Common myeloid progenitor, CD34-positive (primary cell): Measurements from ENCODE around the gene KRT86.

Experiments used
- CTCF ChIA-PET: fragments of 350-600 bp; sonication (Branson Sonifier 250); formaldehyde crosslinking; loops from one replicate; lab custom pipeline; 2021; ENCODE audit warnings: antibody characterized with exemption; lab: Charles Lee
- POLR2A ChIA-PET: fragments of 350-600 bp; sonication (Branson Sonifier 250); formaldehyde crosslinking; loops from one replicate; lab custom pipeline; 2021; ENCODE audit warnings: antibody characterized with exemption; lab: Charles Lee
- DNase-seq, 3 donors: peaks; one replicate each; pipeline versions ENCODE4 v3.0.0 to v3.0.0-alpha.2; 2013
- H3K27ac ChIP-seq, 2 experiments: 1 replicate in 1 of 2; 2 replicates in 1 of 2; pipeline ENCODE4 v1.7.0; 2013; ENCODE audit warnings: inconsistent platforms in 2 of 2, low read length in 2 of 2, mild to moderate bottlenecking in 2 of 2, low read depth in 1 of 2, moderate library complexity in 1 of 2; ENCODE audit not compliant: severe bottlenecking in 2 of 2, insufficient read depth in 1 of 2, poor library complexity in 1 of 2
- H3K27me3 ChIP-seq, 5 experiments: replicated peaks in 2 of 5; 1 replicate in 3 of 5; 2 replicates in 2 of 5; pipeline versions ENCODE4 v1.6.1 to v1.7.0; 2013; ENCODE audit warnings: low read length in 4 of 5, mild to moderate bottlenecking in 2 of 5, moderate library complexity in 2 of 5, inconsistent platforms in 1 of 5; ENCODE audit not compliant: insufficient read depth in 5 of 5, control insufficient read depth in 4 of 5
- H3K36me3 ChIP-seq, 4 experiments: 1 replicate in 2 of 4; 2 replicates in 2 of 4; pipeline versions ENCODE4 v1.6.1 to v1.7.0; 2013; ENCODE audit warnings: low read length in 3 of 4, control low read depth in 1 of 4, mild to moderate bottlenecking in 1 of 4; ENCODE audit not compliant: control insufficient read depth in 4 of 4, insufficient read depth in 4 of 4
- H3K4me1 ChIP-seq, 4 experiments: 1 replicate in 3 of 4; 2 replicates in 1 of 4; pipeline versions ENCODE4 v1.6.1 to v1.7.1; 2013; ENCODE audit warnings: low read length in 3 of 4, mild to moderate bottlenecking in 3 of 4, control low read depth in 1 of 4, inconsistent platforms in 1 of 4, moderate library complexity in 1 of 4; ENCODE audit not compliant: control insufficient read depth in 4 of 4, insufficient read depth in 4 of 4; ENCODE audit errors: control extremely low read depth in 1 of 4
- H3K4me3 ChIP-seq, 7 experiments: 1 replicate in 4 of 7; 2 replicates in 3 of 7; pipeline versions ENCODE4 v1.5.1 to v1.7.0; 2013; ENCODE audit warnings: mild to moderate bottlenecking in 7 of 7, low read length in 6 of 7, moderate library complexity in 6 of 7, inconsistent platforms in 2 of 7, low read depth in 2 of 7, control low read depth in 1 of 7; ENCODE audit not compliant: insufficient read depth in 4 of 7, control insufficient read depth in 1 of 7; ENCODE audit errors: extremely low read depth in 1 of 7
- H3K9me3 ChIP-seq, 5 experiments: 1 replicate in 4 of 5; 2 replicates in 1 of 5; pipeline versions ENCODE4 v1.6.1 to v1.7.1; 2013; ENCODE audit warnings: low read length in 4 of 5, mild to moderate bottlenecking in 2 of 5, inconsistent platforms in 1 of 5, low read depth in 1 of 5, moderate library complexity in 1 of 5; ENCODE audit not compliant: control insufficient read depth in 4 of 5, insufficient read depth in 2 of 5; ENCODE audit errors: control extremely low read depth in 1 of 5
- WGBS: methylation state at CpG from one replicate; pipeline ENCODE4 v1.1.5; 2013; ENCODE audit not compliant: insufficient coverage; 5-methylcytosine and 5-hydroxymethylcytosine counted together

KRT86 gene

GRCh38 chr12:52268212-52268611 is 6.2 kb upstream of the KRT86 start:
- Histone ChIP-seq H3K9me3 (no peaks in the 10 kb centered on the region), H3K36me3 (no peaks in the 10 kb centered on the region), H3K4me3 (no peak overlapping the region), H3K27me3 (peaks cover 2 to 14% (median 8%) of the 10 kb centered on the region in 5 experiments), H3K4me1 (no peaks in the 10 kb centered on the region), H3K27ac (no peak overlapping the region)
- POLR2A ChIA-PET = no interaction called here
- WGBS = 100% methylated on average over 1 of the region's 2 CpGs
- no peak for DNase-seq
- CTCF ChIA-PET = interaction anchor here (1.0 to 11.4 kb wide), 4 partner anchors 10 to 111 kb away, joined by 4 to 133 read pairs (median 8); partner anchors contain the start of gene KRT86

GRCh38 chr12:52270541-52271070 is 3.8 kb upstream of the KRT86 start:
- ChIA-PET POLR2A (interaction anchor here (1.1 kb wide), 1 partner anchor 10 kb away, joined by 4 read pairs; no protein-coding TSS in a partner anchor), CTCF (interaction anchor here (0.7 to 3.2 kb wide), 4 partner anchors 8 to 53 kb away, joined by 3 to 11 read pairs (median 6); no protein-coding TSS in a partner anchor)
- 96% methylated on average over 5 of the region's 6 CpGs for WGBS
- Histone ChIP-seq H3K36me3 (no peaks in the 10 kb centered on the region), H3K27me3 (peaks cover 2 to 8% (median 5%) of the 10 kb centered on the region in 5 experiments), H3K4me3 (no peak overlapping the region), H3K4me1 (no peaks in the 10 kb centered on the region), H3K27ac (no peak overlapping the region), H3K9me3 (no peaks in the 10 kb centered on the region)
- no peak for DNase-seq

GRCh38 chr12:52271158-52271557 is 3.3 kb upstream of the KRT86 start:
- H3K27ac ChIP-seq = no peak overlapping the region
- DNase-seq = no peak
- no peaks in the 10 kb centered on the region for H3K9me3 ChIP-seq
- POLR2A ChIA-PET = no interaction called here
- H3K27me3 ChIP-seq = peaks cover 0 to 9% (median 5%) of the 10 kb centered on the region in 5 experiments
- H3K4me1 ChIP-seq = no peaks in the 10 kb centered on the region
- no peak overlapping the region for H3K4me3 ChIP-seq
- WGBS = no CpG with 5 or more reads among the region's 1 CpG
- H3K36me3 ChIP-seq = no peaks in the 10 kb centered on the region
- CTCF ChIA-PET = interaction anchor here (0.9 to 3.2 kb wide), 5 partner anchors 8 to 57 kb away, joined by 4 to 11 read pairs (median 5); no protein-coding TSS in a partner anchor

GRCh38 chr12:52275686-52276085 is 1.2 kb downstream of the KRT86 start:
- Histone ChIP-seq H3K9me3 (no peaks in the 10 kb centered on the region), H3K36me3 (no peaks in the 10 kb centered on the region), H3K4me3 (no peak overlapping the region), H3K27ac (no peak overlapping the region), H3K27me3 (peaks cover 2 to 20% (median 10%) of the 10 kb centered on the region in 5 experiments), H3K4me1 (peaks cover 0 to 7% (median 0%) of the 10 kb centered on the region in 4 experiments)
- ChIA-PET CTCF (interaction anchor here (1.2 to 9.0 kb wide), 4 partner anchors 12 to 51 kb away, joined by 3 to 133 read pairs (median 26); no protein-coding TSS in a partner anchor), POLR2A (no interaction called here)
- no peak for DNase-seq
- 88% methylated on average over 1 of the region's 3 CpGs for WGBS

GRCh38 chr12:52277486-52278245 is 3.2 kb downstream of the KRT86 start:
- 58% methylated on average over 7 of the region's 9 CpGs for WGBS
- CTCF ChIA-PET = interaction anchor here (0.6 to 9.0 kb wide), 20 partner anchors 7 to 121 kb away, joined by 3 to 133 read pairs (median 8); no protein-coding TSS in a partner anchor
- DNase-seq = peak in 2 of 3 donors; percentile 23 to 37
- no peak overlapping the region for H3K27ac ChIP-seq
- POLR2A ChIA-PET = interaction anchor here (0.9 kb wide), 1 partner anchor 54 kb away, joined by 3 read pairs; no protein-coding TSS in a partner anchor
- peaks cover 2 to 20% (median 10%) of the 10 kb centered on the region in 5 experiments for H3K27me3 ChIP-seq
- H3K9me3 ChIP-seq = no peaks in the 10 kb centered on the region
- no peak overlapping the region for H3K4me3 ChIP-seq
- H3K4me1 ChIP-seq = peaks cover 0 to 7% (median 0%) of the 10 kb centered on the region in 4 experiments
- H3K36me3 ChIP-seq = no peaks in the 10 kb centered on the region

GRCh38 chr12:52278575-52279421 is 4.4 kb downstream of the KRT86 start:
- peak; percentile 45 to 69 (median 61) for DNase-seq
- H3K36me3 ChIP-seq = no peaks in the 10 kb centered on the region
- H3K4me1 ChIP-seq = peaks cover 0 to 7% (median 0%) of the 10 kb centered on the region in 4 experiments
- peaks cover 0 to 20% (median 10%) of the 10 kb centered on the region in 5 experiments for H3K27me3 ChIP-seq
- POLR2A ChIA-PET = no interaction called here
- WGBS = 11% methylated on average over 21 of the region's 32 CpGs
- no peaks in the 10 kb centered on the region for H3K9me3 ChIP-seq
- CTCF ChIA-PET = interaction anchor here (0.6 to 9.0 kb wide), 40 partner anchors 8 to 722 kb away, joined by 3 to 133 read pairs (median 5); partner anchors contain the start of gene KRT7
- peak overlapping the region in 1 of 7 experiments; percentile 47 for H3K4me3 ChIP-seq
- no peak overlapping the region for H3K27ac ChIP-seq
